Mesenchymal stem cell (in vitro differentiated cells and primary cell): ENCODE data around the gene ZFYVE28.
A peak's percentile ranks its signal among the peaks of the same experiment; 100 is the strongest.

Experiments used
- DNase-seq: peaks from one replicate; pipeline ENCODE4 v3.0.0-alpha.2; 2013
- H2AFZ ChIP-seq: one replicate; pipeline ENCODE4 v1.6.1; 2013; ENCODE audit warnings: low read depth, mild to moderate bottlenecking, control low read depth, inconsistent platforms, low read length, moderate library complexity
- H2AK5ac ChIP-seq: 2 replicates; pipeline ENCODE4 v1.6.1; 2013; ENCODE audit warnings: low read length, moderate library complexity, mild to moderate bottlenecking, inconsistent platforms; ENCODE audit not compliant: severe bottlenecking
- H2BK120ac ChIP-seq: one replicate; pipeline ENCODE4 v1.6.1; 2013; ENCODE audit warnings: low read depth, mild to moderate bottlenecking, inconsistent platforms, low read length, moderate library complexity
- H2BK12ac ChIP-seq, 2 experiments: one replicate each; pipeline ENCODE4 v1.6.1; 2013; ENCODE audit warnings: inconsistent platforms in 2 of 2, low read length in 2 of 2, mild to moderate bottlenecking in 2 of 2, moderate library complexity in 2 of 2, control low read depth in 1 of 2
- H2BK15ac ChIP-seq: one replicate; pipeline ENCODE4 v1.6.1; 2013; ENCODE audit warnings: mild to moderate bottlenecking, low read depth, inconsistent platforms; ENCODE audit not compliant: poor library complexity, severe bottlenecking
- H2BK5ac ChIP-seq: 2 replicates; pipeline ENCODE4 v1.6.1; 2013; ENCODE audit warnings: low read depth, mild to moderate bottlenecking, low read length, control low read depth, inconsistent platforms; ENCODE audit not compliant: poor library complexity, severe bottlenecking
- H3K14ac ChIP-seq, 2 experiments: one replicate each; pipeline ENCODE4 v1.6.1; 2013; ENCODE audit warnings: inconsistent platforms in 2 of 2, low read length in 2 of 2, control low read depth in 1 of 2, mild to moderate bottlenecking in 1 of 2, moderate library complexity in 1 of 2
- H3K18ac ChIP-seq, 2 experiments: one replicate each; pipeline ENCODE4 v1.6.1; 2013; ENCODE audit warnings: inconsistent platforms in 2 of 2, low read length in 2 of 2, control low read depth in 1 of 2, low read depth in 1 of 2, mild to moderate bottlenecking in 1 of 2
- H3K23ac ChIP-seq, 2 experiments: one replicate each; pipeline ENCODE4 v1.6.1; 2013; ENCODE audit warnings: inconsistent platforms in 2 of 2, low read length in 2 of 2, mild to moderate bottlenecking in 2 of 2, moderate library complexity in 2 of 2, control low read depth in 1 of 2
- H3K27ac ChIP-seq: 2 replicates; pipeline ENCODE4 v1.5.1; 2013; ENCODE audit warnings: mild to moderate bottlenecking, moderate library complexity, low read length, control low read depth, inconsistent platforms; ENCODE audit not compliant: poor library complexity, severe bottlenecking
- H3K27me3 ChIP-seq, 2 experiments: 2 replicates each; pipeline versions ENCODE4 v1.6.1 to v1.7.0; 2013; ENCODE audit warnings: low read length in 2 of 2, mild to moderate bottlenecking in 2 of 2, moderate library complexity in 2 of 2, control low read depth in 1 of 2, inconsistent platforms in 1 of 2; ENCODE audit not compliant: control insufficient read depth in 1 of 2, insufficient read depth in 1 of 2
- H3K36me3 ChIP-seq, 2 experiments: 2 replicates each; pipeline versions ENCODE4 v1.6.1 to v1.7.0; 2013; ENCODE audit warnings: low read length in 2 of 2, control low read depth in 1 of 2, inconsistent platforms in 1 of 2, low read depth in 1 of 2, mild to moderate bottlenecking in 1 of 2; ENCODE audit not compliant: insufficient read depth in 2 of 2, control insufficient read depth in 1 of 2
- H3K4ac ChIP-seq, 2 experiments: one replicate each; pipeline ENCODE4 v1.6.1; 2013; ENCODE audit warnings: inconsistent platforms in 2 of 2, low read length in 2 of 2, mild to moderate bottlenecking in 2 of 2, moderate library complexity in 2 of 2, control low read depth in 1 of 2, low read depth in 1 of 2
- H3K4me1 ChIP-seq: 2 replicates; pipeline ENCODE4 v1.6.1; 2013; ENCODE audit warnings: low read depth, low read length, control low read depth; ENCODE audit not compliant: control insufficient read depth, insufficient read depth
- H3K4me2 ChIP-seq: 2 replicates; pipeline ENCODE4 v1.6.1; 2013; ENCODE audit warnings: low read length, mild to moderate bottlenecking, inconsistent platforms; ENCODE audit not compliant: poor library complexity, severe bottlenecking
- H3K4me3 ChIP-seq, 2 experiments: 2 replicates each; pipeline versions ENCODE4 v1.5.1 to v1.7.0; 2013; ENCODE audit warnings: low read length in 2 of 2, mild to moderate bottlenecking in 2 of 2, control low read depth in 1 of 2, low read depth in 1 of 2; ENCODE audit not compliant: insufficient read depth in 1 of 2
- H3K79me1 ChIP-seq: replicated peaks from 2 replicates; pipeline ENCODE4 v1.6.1; 2013; ENCODE audit warnings: mild to moderate bottlenecking, control low read depth, low read length, inconsistent platforms; ENCODE audit not compliant: poor library complexity, severe bottlenecking
- H3K9ac ChIP-seq: 2 replicates; pipeline ENCODE4 v1.7.0; 2013; ENCODE audit warnings: mild to moderate bottlenecking, low read length, moderate library complexity
- H3K9me3 ChIP-seq: 2 replicates; pipeline ENCODE4 v1.7.0; 2013; ENCODE audit warnings: mild to moderate bottlenecking, low read length; ENCODE audit not compliant: control insufficient read depth
- H4K8ac ChIP-seq: one replicate; pipeline ENCODE4 v1.6.1; 2013; ENCODE audit warnings: inconsistent platforms, mild to moderate bottlenecking, low read length, moderate library complexity
- H4K91ac ChIP-seq: one replicate; pipeline ENCODE4 v1.6.1; 2013; ENCODE audit warnings: mild to moderate bottlenecking, low read length, inconsistent platforms
- WGBS: methylation state at CpG from one replicate; pipeline ENCODE4 v1.1.7; 2013; ENCODE audit warnings: mixed read lengths; 5-methylcytosine and 5-hydroxymethylcytosine counted together

The ZFYVE28 gene

GRCh38 chr4:2259541-2260343, 158.7 kb downstream of the ZFYVE28 start:
- Histone ChIP-seq H2AK5ac (no peak overlapping the region), H2AFZ (no peak overlapping the region), H3K18ac (peak overlapping the region in 1 of 2 experiments; percentile 6), H3K4me2 (peak overlapping the region; percentile 98), H3K14ac (peak overlapping the region in 1 of 2 experiments; percentile 90), H3K4me3 (peak overlapping the region; percentile 85 to 93), H3K9ac (peak overlapping the region; percentile 90), H3K36me3 (peaks cover 17 to 58% of the 10 kb centered on the region in 2 experiments), H2BK15ac (no peak overlapping the region), H2BK12ac (no peak overlapping the region), H3K23ac (peak overlapping the region in 1 of 2 experiments; percentile 34), H3K4me1 (peaks cover 67% of the 10 kb centered on the region), H4K8ac (no peak overlapping the region), H4K91ac (no peak overlapping the region), H2BK5ac (no peak overlapping the region), H3K4ac (peak overlapping the region; percentile 22 to 24), H3K27ac (no peak overlapping the region), H3K9me3 (no peaks in the 10 kb centered on the region), H2BK120ac (no peak overlapping the region), H3K27me3 (no peaks in the 10 kb centered on the region), H3K79me1 (peaks cover 26% of the 10 kb centered on the region)
- WGBS, result 91% methylated on average over 15 of the region's 15 CpGs
- no peak for DNase-seq

GRCh38 chr4:2259036-2259540, 159.4 kb downstream of the ZFYVE28 start:
- Histone ChIP-seq H3K4me1 (peaks cover 62% of the 10 kb centered on the region), H3K36me3 (peaks cover 24 to 62% of the 10 kb centered on the region in 2 experiments)

DNA sequence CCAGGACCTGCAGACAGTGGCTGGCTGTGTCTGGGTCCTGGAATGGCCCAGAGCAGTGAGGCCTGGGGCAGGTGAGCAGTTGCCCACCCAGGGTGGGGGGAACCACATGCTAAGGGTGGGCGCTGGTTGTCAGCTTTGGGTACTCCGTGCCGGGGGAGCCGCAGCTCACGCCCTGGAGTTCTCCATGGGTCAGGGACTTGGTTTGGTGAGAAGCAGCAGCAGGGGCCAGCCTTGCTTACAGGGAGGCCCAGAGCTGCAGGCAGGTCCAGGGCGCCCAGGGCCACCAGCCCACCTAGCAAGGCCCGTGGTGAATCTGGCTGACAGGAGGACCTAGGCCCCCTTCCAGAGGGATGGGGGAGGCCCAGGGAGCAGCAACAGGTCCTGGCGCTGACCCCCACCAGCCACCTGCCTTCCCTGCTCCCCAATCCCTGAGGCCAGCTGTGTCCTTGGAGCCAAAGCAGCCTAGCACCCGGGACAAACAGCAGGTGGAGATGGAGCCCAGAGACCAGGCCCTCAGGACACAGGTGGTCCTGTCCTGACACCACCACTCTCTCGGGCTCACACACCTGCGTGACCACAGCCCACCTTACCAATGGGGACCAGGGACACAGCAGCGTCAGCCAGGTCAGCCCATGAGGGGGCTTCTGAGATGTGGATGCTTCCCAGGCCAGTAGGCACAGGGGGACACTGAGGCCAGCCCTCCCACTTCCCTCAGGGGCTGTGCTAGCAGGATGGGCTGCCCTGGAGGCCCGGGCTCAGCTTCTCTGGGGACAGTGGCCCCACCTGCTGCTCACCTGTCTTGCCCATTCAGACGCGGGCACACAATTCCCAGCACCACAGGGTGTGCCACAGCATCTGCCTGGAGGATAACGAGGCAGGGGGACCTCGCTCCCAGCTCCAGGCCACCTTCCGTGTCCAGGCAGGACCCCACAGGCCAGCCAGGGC, 160.1 kb downstream of the ZFYVE28 start:
- no peak overlapping the region for H2AK5ac ChIP-seq
- H3K4me3 ChIP-seq, result no peak overlapping the region
- no peak overlapping the region for H2BK120ac ChIP-seq
- H3K9me3 ChIP-seq, result no peaks in the 10 kb centered on the region
- no peak overlapping the region for H2BK5ac ChIP-seq
- H3K27ac ChIP-seq, result no peak overlapping the region
- H3K23ac ChIP-seq, result peak overlapping the region in 1 of 2 experiments; percentile 4
- no peak overlapping the region for H2BK12ac ChIP-seq
- H3K4ac ChIP-seq, result no peak overlapping the region
- H3K79me1 ChIP-seq, result peaks cover 31% of the 10 kb centered on the region
- no peak overlapping the region for H2AFZ ChIP-seq
- no peak overlapping the region for H2BK15ac ChIP-seq
- H3K36me3 ChIP-seq, result peaks cover 31 to 68% of the 10 kb centered on the region in 2 experiments
- H3K18ac ChIP-seq, result no peak overlapping the region
- H4K8ac ChIP-seq, result no peak overlapping the region
- no peak for DNase-seq
- no peaks in the 10 kb centered on the region for H3K27me3 ChIP-seq
- H3K4me2 ChIP-seq, result no peak overlapping the region
- peaks cover 55% of the 10 kb centered on the region for H3K4me1 ChIP-seq
- no peak overlapping the region for H3K14ac ChIP-seq
- H3K9ac ChIP-seq, result peak overlapping the region; percentile 90
- 95% methylated on average over 18 of the region's 18 CpGs for WGBS
- H4K91ac ChIP-seq, result no peak overlapping the region

More at GRCh38 chr4:2259036-2259540, 159.4 kb downstream of the ZFYVE28 start:
- Histone ChIP-seq H4K8ac (no peak overlapping the region), H3K27me3 (no peaks in the 10 kb centered on the region), H4K91ac (no peak overlapping the region), H2BK12ac (no peak overlapping the region), H3K4me2 (peak overlapping the region; percentile 98), H2AK5ac (no peak overlapping the region), H2BK5ac (no peak overlapping the region), H3K9ac (peak overlapping the region; percentile 90), H3K14ac (no peak overlapping the region), H3K23ac (no peak overlapping the region), H3K27ac (no peak overlapping the region), H3K4me3 (peak overlapping the region in 1 of 2 experiments; percentile 85), H2AFZ (no peak overlapping the region), H3K4ac (peak overlapping the region in 1 of 2 experiments; percentile 24), H3K79me1 (peaks cover 26% of the 10 kb centered on the region), H2BK120ac (no peak overlapping the region), H3K18ac (no peak overlapping the region), H2BK15ac (peak overlapping the region; percentile 44), H3K9me3 (no peaks in the 10 kb centered on the region)
- WGBS, result 94% methylated on average over 13 of the region's 13 CpGs
- no peak for DNase-seq
